Heart right ventricle (tissue), 16 donors: ENCODE data around the gene GSDME. TPM values are rescaled to one million over a fixed set of nuclear protein-coding genes. Genes with fewer than 3 reads are reported as not detected.

Experiments
- ATAC-seq, 8 donors: fragments of 200-7000 bp; cut with Tn5 transposase; one replicate each; pipeline ENCODE4 v1.9.1; 2020; ENCODE audit warnings: mild to moderate bottlenecking in 8 of 8, moderate library complexity in 8 of 8, moderate number of reproducible peaks in 1 of 8
- DNase-seq, 2 donors: peaks; one replicate each; pipeline ENCODE4 v3.0.0-alpha.2; 2020
- H3K27ac ChIP-seq, 10 donors: fragments of 200-600 bp; sonication (generic) in 2 of 10; one replicate each; pipeline versions ENCODE4 v1.5.0 to v1.8.0; 2020 to 2022; ENCODE audit warnings: mild to moderate bottlenecking in 3 of 10
- H3K27me3 ChIP-seq, 7 donors: fragments of 200-600 bp; one replicate each; pipeline ENCODE4 v1.8.0; 2021 to 2022; ENCODE audit warnings: mild to moderate bottlenecking in 2 of 7
- H3K36me3 ChIP-seq, 9 donors: fragments of 200-600 bp; sonication (generic) in 1 of 9; one replicate each; pipeline versions ENCODE4 v1.5.0 to v1.8.0; 2020 to 2022; ENCODE audit warnings: mild to moderate bottlenecking in 2 of 9
- H3K4me1 ChIP-seq, 9 donors: fragments of 200-600 bp; sonication (generic) in 1 of 9; one replicate each; pipeline versions ENCODE4 v1.5.0 to v1.8.0; 2020 to 2022; ENCODE audit warnings: mild to moderate bottlenecking in 4 of 9
- H3K4me3 ChIP-seq, 10 donors: fragments of 200-600 bp; sonication (generic) in 2 of 10; one replicate each; pipeline versions ENCODE4 v1.5.0 to v1.8.0; 2020 to 2022; ENCODE audit warnings: mild to moderate bottlenecking in 7 of 10, moderate library complexity in 2 of 10
- H3K9me3 ChIP-seq, 11 donors: fragments of 200-600 bp in 10 of 11; sonication (generic) in 2 of 11; one replicate each; pipeline versions ENCODE4 v1.5.0 to v1.8.0; 2013 to 2022; ENCODE audit warnings: mild to moderate bottlenecking in 2 of 11, control low read depth in 1 of 11, moderate library complexity in 1 of 11
- CTCF ChIP-seq, 9 donors: fragments of 200-600 bp; sonication (generic) in 2 of 9; IDR thresholded peaks; one replicate each; pipeline versions ENCODE4 v1.5.0 to v1.8.0; 2021 to 2022; ENCODE audit warnings: antibody characterized with exemption in 9 of 9, mild to moderate bottlenecking in 5 of 9, moderate library complexity in 1 of 9
- WGBS, 2 donors: extraction: QIAGEN DNeasy Blood & Tissue Kit; methylation state at CpG; one replicate each; pipeline ENCODE4 v1.1.7; 2013; ENCODE audit warnings: inconsistent platforms in 1 of 2; 5-methylcytosine and 5-hydroxymethylcytosine counted together
- intact Hi-C, 10 donors: fragments of 100-400 bp; cut with DNase I; formaldehyde crosslinking; loops; one replicate each; pipeline versions ENCODE4 v1.11.1 to v1.14.2; 2022
- polyA plus RNA-seq, 2 donors: library from polyadenylated mRNA; stranded (reverse); fragments of 200-250 nt; gene quantifications; one replicate each; pipeline ENCODE4 v1.2.3, GENCODE V29; 2013
- total RNA-seq, 10 donors: library from RNA; stranded (reverse); fragmentation: NEBNext Ultra II Directional in 3 of 10; extraction: Animal tissue kit (Norgen Biotek cat#: 25700) in 3 of 10; gene quantifications; one replicate each; pipeline versions ENCODE4 v1.2.1 to v1.2.4, GENCODE V29; 2021 to 2023
- donor health status: Arrhythmogenic right ventricular cardiomyopathy.
- donor health status: ischemic (EF 13 %, LVEDD 7.1; RV severe dilation, severe dysfunction).
- donor health status: healthy with polysubstance abuse.
- donor health status: DM: no; HTN: yes; CAD: no.
- donor health status: DM: no; HTN: no; CAD: no.
- donor health status: ischemic (EF 25% LVEDD 6.9; RV normal size, moderate dysfunction).
- donor health status: ischemic (EF 25% LVEDD 5.7; RV mildly dilated, moderate dysfunction).
- donor health status: healthy.
- donor health status: DM: yes; HTN: yes; CAD: no.
- donor health status: Ischemic cardiomyopathy.
- donor health status: ischemic (EF 35%, LVEDD 5.7; RV mildly dilated, moderate dysfunction).
- donor health status: nonischemic (EF 11% LVEDD 7.7; RV severe dilation, severe dysfunction).
- donor health status: DM: yes; HTN: yes; CAD: no.
- donor health status: PGD.
- donor health status: ischemic (EF 29% LVEDD 5.4; RV normal size, mild dysfunction).
- donor health status: nonischemic (EF 23%, LVEDD 6.1; RV moderate dilation, normal function).

The GSDME gene
- total and polyA plus RNA-seq, 12 donors = 2.8 to 11.9 (median 5.8) TPM

GRCh38 chr7:24653316-24654085, 103.8 kb downstream of the GSDME start:
- H3K27me3 ChIP-seq = no peaks in the 10 kb centered on the region
- H3K4me3 ChIP-seq = peak overlapping the region in 6 of 10 donors; percentile 9 to 36 (median 34)
- H3K36me3 ChIP-seq = no peaks in the 10 kb centered on the region
- no peaks in the 10 kb centered on the region for H3K9me3 ChIP-seq
- no peak for DNase-seq
- WGBS, 2 donors = 64 to 79% methylated on average over 4 of the region's 4 CpGs
- intact Hi-C loops = loop anchor here in 1 of 10 donors (10.0 kb wide), 1 partner anchor 61 kb away; no protein-coding TSS in a partner anchor
- ATAC-seq = no peak
- peaks cover 0 to 6% (median 0%) of the 10 kb centered on the region in 9 donors for H3K4me1 ChIP-seq
- no peak for TF ChIP-seq CTCF (IDR thresholded peaks at IDR 0.05)
- H3K27ac ChIP-seq = peak overlapping the region in 1 of 10 donors; percentile 26

GRCh38 chr7:24652251-24652939, 104.9 kb downstream of the GSDME start:
- no peak overlapping the region for H3K27ac ChIP-seq
- no peaks in the 10 kb centered on the region for H3K9me3 ChIP-seq
- H3K36me3 ChIP-seq = no peaks in the 10 kb centered on the region
- 62 to 70% methylated on average over 5 of the region's 5 CpGs for WGBS, 2 donors
- intact Hi-C loops = loop anchor here in 1 of 10 donors (10.0 kb wide), 1 partner anchor 62 kb away; no protein-coding TSS in a partner anchor
- ATAC-seq = no peak
- peak overlapping the region in 2 of 10 donors; percentile 9 to 30 for H3K4me3 ChIP-seq
- no peak for DNase-seq
- TF ChIP-seq CTCF (IDR thresholded peaks at IDR 0.05) = no peak
- no peaks in the 10 kb centered on the region for H3K27me3 ChIP-seq
- H3K4me1 ChIP-seq = peaks cover 0 to 6% (median 0%) of the 10 kb centered on the region in 9 donors

Other genes starting within 250 kb of the GSDME start
- gene PALS2, start 184.0 kb downstream of the GSDME start, total RNA-seq = 10 to 100 TPM in 1 of 10 donors, 1 to 10 TPM in 9; 3.9 to 11.3 (median 6.5) TPM
- gene PALS2, start 184.0 kb downstream of the GSDME start, polyA plus RNA-seq = 1 to 10 TPM; 1.2 TPM
- 10 to 100 TPM in 1 of 10 donors, 1 to 10 TPM in 9; 1.8 to 10.6 (median 4.6) TPM for gene OSBPL3, start 222.7 kb upstream of the GSDME start, total RNA-seq
- 1 to 10 TPM; 1.2 to 2.5 TPM for gene OSBPL3, start 222.7 kb upstream of the GSDME start, polyA plus RNA-seq